ENCODE measurements around the gene CIPC. TPM values are rescaled to one million over a fixed set of nuclear protein-coding genes. Genes with fewer than 3 reads are reported as not detected.

The CIPC gene
- total RNA-seq, 1 experiment from 2014 or later = 26.6 TPM

DNA sequence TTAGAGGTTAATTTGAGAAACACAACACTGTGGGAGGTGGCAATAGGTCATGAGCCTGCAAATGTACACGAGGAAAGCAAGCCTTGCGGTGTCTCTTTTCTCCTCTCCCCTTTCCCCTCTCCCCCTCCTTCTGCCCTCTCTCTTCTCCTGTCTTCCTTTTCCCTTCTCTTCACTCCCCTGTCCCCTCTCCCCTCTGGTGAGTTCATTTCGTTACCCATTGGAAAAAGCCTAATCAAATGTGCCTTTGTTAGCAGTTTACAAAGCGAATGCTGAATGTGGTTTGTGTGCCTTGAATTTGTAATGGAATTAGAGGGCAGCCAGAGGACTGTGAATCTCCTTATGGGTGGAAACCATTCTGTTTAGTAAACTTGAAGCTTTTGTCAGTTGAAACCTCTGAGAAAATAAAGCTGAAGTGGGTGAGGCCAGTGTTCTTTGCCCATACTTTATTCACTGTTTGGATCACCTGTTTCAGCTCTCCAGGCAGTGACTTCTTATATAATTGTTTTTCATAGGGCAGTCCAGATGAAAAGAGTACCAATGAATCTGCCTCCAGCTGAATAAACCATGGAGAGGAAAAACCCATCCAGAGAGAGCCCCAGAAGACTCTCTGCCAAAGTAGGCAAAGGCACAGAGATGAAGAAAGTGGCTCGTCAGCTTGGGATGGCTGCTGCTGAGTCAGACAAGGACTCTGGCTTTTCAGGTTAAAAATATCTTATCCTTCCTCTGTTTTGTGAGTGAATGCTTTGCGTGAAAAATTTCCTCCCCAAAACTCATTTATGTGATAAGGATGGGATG is 7.3 kb downstream of the CIPC start:
- ATAC-seq (no peak), DNase-seq (no peak)
- Histone ChIP-seq H3K9ac (ENCODE audit: low read length) (no peak overlapping the region), H3K79me2 (ENCODE audit: low read length) (peaks cover 43% of the 10 kb centered on the region), H3K36me3 (ENCODE audit: low read depth, low read length) (peaks cover 37% of the 10 kb centered on the region), H3K9me2 (replicated peaks; ENCODE audit: low read length) (no peaks in the 10 kb centered on the region), H3K4me2 (ENCODE audit: low read length) (no peak overlapping the region), H3K27ac (ENCODE audit: low read length) (no peak overlapping the region), H3K9me3 (ENCODE audit: low read length) (no peaks in the 10 kb centered on the region), H3K27me3 (ENCODE audit: low read length) (no peaks in the 10 kb centered on the region), H3K4me3 (ENCODE audit: low read length) (no peak overlapping the region), H2AFZ (ENCODE audit: low read length) (no peak overlapping the region), H3K4me1 (ENCODE audit: insufficient read depth, low read length) (no peaks in the 10 kb centered on the region), H3F3A (ENCODE audit: low read length, unreplicated experiment) (no peaks in the 10 kb centered on the region), H4K20me1 (ENCODE audit: low read length) (no peaks in the 10 kb centered on the region)
- POLR2A ChIA-PET (ENCODE audit: unreplicated experiment) = interaction anchor here (0.7 kb wide), 1 partner anchor 362 kb away, joined by 5 read pairs; no protein-coding TSS in a partner anchor
- TF ChIP-seq EZH2 (IDR thresholded peaks at IDR 0.05; ENCODE audit: low read length, unreplicated experiment) = no peak
- no peak for TF ChIP-seq EZH2phosphoT487 (IDR thresholded peaks at IDR 0.05; ENCODE audit: borderline replicate concordance, low read length)
- TF ChIP-seq, protein P1, sequence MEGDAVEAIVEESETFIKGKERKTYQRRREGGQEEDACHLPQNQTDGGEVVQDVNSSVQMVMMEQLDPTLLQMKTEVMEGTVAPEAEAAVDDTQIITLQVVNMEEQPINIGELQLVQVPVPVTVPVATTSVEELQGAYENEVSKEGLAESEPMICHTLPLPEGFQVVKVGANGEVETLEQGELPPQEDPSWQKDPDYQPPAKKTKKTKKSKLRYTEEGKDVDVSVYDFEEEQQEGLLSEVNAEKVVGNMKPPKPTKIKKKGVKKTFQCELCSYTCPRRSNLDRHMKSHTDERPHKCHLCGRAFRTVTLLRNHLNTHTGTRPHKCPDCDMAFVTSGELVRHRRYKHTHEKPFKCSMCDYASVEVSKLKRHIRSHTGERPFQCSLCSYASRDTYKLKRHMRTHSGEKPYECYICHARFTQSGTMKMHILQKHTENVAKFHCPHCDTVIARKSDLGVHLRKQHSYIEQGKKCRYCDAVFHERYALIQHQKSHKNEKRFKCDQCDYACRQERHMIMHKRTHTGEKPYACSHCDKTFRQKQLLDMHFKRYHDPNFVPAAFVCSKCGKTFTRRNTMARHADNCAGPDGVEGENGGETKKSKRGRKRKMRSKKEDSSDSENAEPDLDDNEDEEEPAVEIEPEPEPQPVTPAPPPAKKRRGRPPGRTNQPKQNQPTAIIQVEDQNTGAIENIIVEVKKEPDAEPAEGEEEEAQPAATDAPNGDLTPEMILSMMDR (conservative IDR thresholded peaks at IDR 0.05; ENCODE audit: low read depth, low read length) = no peak
- no TSS peak for BruUV-seq (replicated peaks)
- CTCF ChIA-PET = no interaction called here
- intact Hi-C loops (cut with micrococcal nuclease) = no loop called here

DNA sequence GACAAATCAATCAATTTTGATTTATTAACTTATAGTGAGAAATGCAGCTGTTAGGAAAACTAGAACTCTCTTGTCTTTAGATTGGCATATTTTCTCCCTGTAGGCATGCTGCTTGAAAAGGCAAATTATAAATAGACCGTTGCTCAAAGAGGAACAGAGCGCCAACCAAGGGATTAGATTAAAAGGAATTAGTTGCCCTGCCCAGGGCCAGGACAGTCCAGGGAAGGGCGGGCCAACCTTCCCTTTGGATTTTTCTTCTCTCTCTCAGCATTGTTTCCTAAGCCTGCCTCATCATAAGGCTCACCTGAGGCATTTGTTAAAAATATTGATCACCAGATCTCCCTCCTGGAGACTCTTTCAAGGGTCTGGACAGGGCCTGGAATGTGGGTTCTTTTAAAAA is 8.6 kb downstream of the CIPC start:
- ATAC-seq = no peak
- Histone ChIP-seq H3K4me1 (ENCODE audit: insufficient read depth, low read length) (no peaks in the 10 kb centered on the region), H3F3A (ENCODE audit: low read length, unreplicated experiment) (no peaks in the 10 kb centered on the region), H3K27me3 (ENCODE audit: low read length) (no peaks in the 10 kb centered on the region), H3K9me3 (ENCODE audit: low read length) (no peaks in the 10 kb centered on the region), H3K9ac (ENCODE audit: low read length) (no peak overlapping the region), H3K79me2 (ENCODE audit: low read length) (peaks cover 29% of the 10 kb centered on the region), H3K9me2 (replicated peaks; ENCODE audit: low read length) (no peaks in the 10 kb centered on the region), H3K4me2 (ENCODE audit: low read length) (no peak overlapping the region), H3K4me3 (ENCODE audit: low read length) (no peak overlapping the region), H2AFZ (ENCODE audit: low read length) (no peak overlapping the region), H4K20me1 (ENCODE audit: low read length) (no peaks in the 10 kb centered on the region), H3K27ac (ENCODE audit: low read length) (no peak overlapping the region), H3K36me3 (ENCODE audit: low read depth, low read length) (peaks cover 44% of the 10 kb centered on the region)
- CTCF ChIA-PET = no interaction called here
- BruUV-seq (replicated peaks) = no TSS peak
- TF ChIP-seq EZH2 (IDR thresholded peaks at IDR 0.05; ENCODE audit: low read length, unreplicated experiment) (no peak), EZH2phosphoT487 (IDR thresholded peaks at IDR 0.05; ENCODE audit: borderline replicate concordance, low read length) (no peak)
- TF ChIP-seq, protein P1 (conservative IDR thresholded peaks at IDR 0.05; ENCODE audit: low read depth, low read length) = no peak
- no peak for DNase-seq
- POLR2A ChIA-PET (ENCODE audit: unreplicated experiment) = no interaction called here
- intact Hi-C loops (cut with micrococcal nuclease) = no loop called here

DNA sequence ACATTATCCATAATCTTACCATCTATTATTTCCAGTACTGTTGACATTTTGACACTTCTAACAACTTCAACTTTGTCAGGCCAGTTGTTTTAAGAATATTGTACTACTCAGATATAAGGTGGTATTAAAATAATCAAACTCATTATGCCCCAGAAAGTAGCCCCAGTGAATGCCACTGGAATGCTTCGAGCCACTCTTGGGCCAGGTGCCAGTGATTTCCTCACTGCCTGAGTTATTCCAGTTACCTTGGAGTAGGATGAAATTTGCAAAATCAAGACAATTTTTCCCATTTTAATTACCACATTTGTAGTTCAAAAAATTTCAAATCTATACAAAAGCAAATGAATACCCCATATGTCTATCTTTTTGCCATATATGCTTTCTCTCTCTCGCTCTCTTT is 9.2 kb downstream of the CIPC start:
- H4K20me1 ChIP-seq (ENCODE audit: low read length) = no peaks in the 10 kb centered on the region
- no peak overlapping the region for H3K4me3 ChIP-seq (ENCODE audit: low read length)
- peaks cover 48% of the 10 kb centered on the region for H3K36me3 ChIP-seq (ENCODE audit: low read depth, low read length)
- H3K9me3 ChIP-seq (ENCODE audit: low read length) = no peaks in the 10 kb centered on the region
- BruUV-seq (replicated peaks) = no TSS peak
- H3K79me2 ChIP-seq (ENCODE audit: low read length) = peaks cover 24% of the 10 kb centered on the region
- H3K27ac ChIP-seq (ENCODE audit: low read length) = no peak overlapping the region
- H3F3A ChIP-seq (ENCODE audit: low read length, unreplicated experiment) = no peaks in the 10 kb centered on the region
- intact Hi-C loops (cut with micrococcal nuclease) = no loop called here
- no peak overlapping the region for H3K4me2 ChIP-seq (ENCODE audit: low read length)
- ChIA-PET CTCF (no interaction called here), POLR2A (ENCODE audit: unreplicated experiment) (no interaction called here)
- no peaks in the 10 kb centered on the region for H3K27me3 ChIP-seq (ENCODE audit: low read length)
- H2AFZ ChIP-seq (ENCODE audit: low read length) = no peak overlapping the region
- no peak for ATAC-seq
- H3K9me2 ChIP-seq (replicated peaks; ENCODE audit: low read length) = no peaks in the 10 kb centered on the region
- TF ChIP-seq EZH2 (IDR thresholded peaks at IDR 0.05; ENCODE audit: low read length, unreplicated experiment) = no peak
- TF ChIP-seq, protein P1 (conservative IDR thresholded peaks at IDR 0.05; ENCODE audit: low read depth, low read length) = no peak
- no peak for DNase-seq
- H3K4me1 ChIP-seq (ENCODE audit: insufficient read depth, low read length) = no peaks in the 10 kb centered on the region
- H3K9ac ChIP-seq (ENCODE audit: low read length) = no peak overlapping the region
